ENCODE results near the gene ST13.
"Not testable (repeated sequence)": the region's sequence is repeated elsewhere in the genome, so short reads cannot be mapped to it uniquely, and the experiment has no call there.

Gene ST13

GRCh38 chr22:40856513-40857308 lies at the start of gene ST13, which contains the start of gene XPNPEP3:
ST13 (minus strand) TSS chr22:40856639; CDS start chr22:40856540, 99 bp downstream.
XPNPEP3 (plus strand) TSS chr22:40857148; CDS start chr22:40857182, 34 bp downstream.
- peak; percentile 95 to 96 for DNase-seq (ENCODE audit: low read depth in 2 of 2)

GRCh38 chr22:40904101-40904500 lies 47.7 kb upstream of the ST13 start:
- DNase-seq (ENCODE audit: low read depth in 2 of 2) = no peak

- no peak for DNase-seq (ENCODE audit: low read depth in 2 of 2)
Observed at GRCh38 chr22:40898850-40899357, 42.5 kb upstream of the ST13 start.

GRCh38 chr22:40894417-40894816 lies 38.0 kb upstream of the ST13 start:
- DNase-seq (ENCODE audit: low read depth in 2 of 2) = no peak

- no peak for DNase-seq (ENCODE audit: low read depth in 2 of 2)
Observed at GRCh38 chr22:40890881-40891280, 34.4 kb upstream of the ST13 start.

GRCh38 chr22:40889116-40889515 lies 32.7 kb upstream of the ST13 start:
- DNase-seq (ENCODE audit: low read depth in 2 of 2) = no peak

GRCh38 chr22:40878922-40879321 lies 22.5 kb upstream of the ST13 start:
- no peak for DNase-seq (ENCODE audit: low read depth in 2 of 2)

- no peak for DNase-seq (ENCODE audit: low read depth in 2 of 2)
Observed at GRCh38 chr22:40877488-40877887, 21.0 kb upstream of the ST13 start.

GRCh38 chr22:40876907-40877306 lies 20.5 kb upstream of the ST13 start:
- no peak for DNase-seq (ENCODE audit: low read depth in 2 of 2)

GRCh38 chr22:40875111-40875510 lies 18.7 kb upstream of the ST13 start:
- no peak for DNase-seq (ENCODE audit: low read depth in 2 of 2)

- no peak for DNase-seq (ENCODE audit: low read depth in 2 of 2)
Observed at GRCh38 chr22:40874016-40874415, 17.6 kb upstream of the ST13 start.

GRCh38 chr22:40868379-40868778 lies 11.9 kb upstream of the ST13 start:
- not testable (repeated sequence) for DNase-seq (ENCODE audit: low read depth in 2 of 2)

GRCh38 chr22:40867109-40867508 lies 10.7 kb upstream of the ST13 start:
- no peak for DNase-seq (ENCODE audit: low read depth in 2 of 2)

GRCh38 chr22:40862537-40862936 lies 6.1 kb upstream of the ST13 start:
- DNase-seq (ENCODE audit: low read depth in 2 of 2) = no peak

GRCh38 chr22:40862013-40862412 lies 5.6 kb upstream of the ST13 start, which contains the start of gene DNAJB7:
DNAJB7 (minus strand) TSS chr22:40862113; CDS start chr22:40861994, 119 bp downstream.
- DNase-seq (ENCODE audit: low read depth in 2 of 2) = no peak

- no peak for DNase-seq (ENCODE audit: low read depth in 2 of 2)
Observed at GRCh38 chr22:40857309-40857855, 943 bp upstream of the ST13 start.

GRCh38 chr22:40855979-40856512 lies 393 bp downstream of the ST13 start:
- DNase-seq (ENCODE audit: low read depth in 2 of 2) = no peak

GRCh38 chr22:40855071-40855978 lies 1.1 kb downstream of the ST13 start:
- no peak for DNase-seq (ENCODE audit: low read depth in 2 of 2)

- DNase-seq (ENCODE audit: low read depth in 2 of 2) = no peak
Observed at GRCh38 chr22:40853961-40854360, 2.5 kb downstream of the ST13 start.

GRCh38 chr22:40853333-40853732 lies 3.1 kb downstream of the ST13 start:
- DNase-seq (ENCODE audit: low read depth in 2 of 2) = no peak

- DNase-seq (ENCODE audit: low read depth in 2 of 2) = not testable (repeated sequence)
Observed at GRCh38 chr22:40845816-40846215, 10.6 kb downstream of the ST13 start.

GRCh38 chr22:40844951-40845350 lies 11.5 kb downstream of the ST13 start:
- no peak for DNase-seq (ENCODE audit: low read depth in 2 of 2)
